IPS-20b (cell line): ENCODE data around the gene MACROD2.

Source experiments
- H3K27ac ChIP-seq: one replicate; pipeline ENCODE4 v1.5.1; 2013; ENCODE audit warnings: low read length
- H3K27me3 ChIP-seq: 2 replicates; pipeline ENCODE4 v1.6.1; 2013; ENCODE audit warnings: mild to moderate bottlenecking, low read length, inconsistent platforms; ENCODE audit not compliant: insufficient read depth
- H3K36me3 ChIP-seq: 2 replicates; pipeline ENCODE4 v1.6.1; 2013; ENCODE audit warnings: low read depth, mild to moderate bottlenecking, inconsistent platforms, low read length, moderate library complexity; ENCODE audit not compliant: insufficient read depth
- H3K4me1 ChIP-seq: 2 replicates; pipeline ENCODE4 v1.6.1; 2013; ENCODE audit warnings: mild to moderate bottlenecking, control low read depth, inconsistent platforms, low read length, moderate library complexity; ENCODE audit not compliant: insufficient read depth
- H3K4me3 ChIP-seq: 2 replicates; pipeline ENCODE4 v1.5.1; 2013; ENCODE audit warnings: mild to moderate bottlenecking, low read length, inconsistent platforms
- H3K9ac ChIP-seq: 2 replicates; pipeline ENCODE4 v1.6.1; 2013; ENCODE audit warnings: low read depth, mild to moderate bottlenecking, inconsistent platforms, low read length, moderate library complexity
- H3K9me3 ChIP-seq: 2 replicates; pipeline ENCODE4 v1.6.1; 2013; ENCODE audit warnings: mild to moderate bottlenecking, low read depth, low read length, inconsistent platforms; ENCODE audit not compliant: insufficient read depth

MACROD2 gene

GRCh38 chr20:15726416-15726815 is 1731.1 kb downstream of the MACROD2 start:
- Histone ChIP-seq H3K9me3 (peaks cover 14% of the 10 kb centered on the region; the same call in 1 of the 2 replicates), H3K9ac (no peak overlapping the region), H3K27me3 (no peaks in the 10 kb centered on the region), H3K4me3 (no peak overlapping the region), H3K4me1 (no peaks in the 10 kb centered on the region), H3K36me3 (no peaks in the 10 kb centered on the region), H3K27ac (no peak overlapping the region)

GRCh38 chr20:15734052-15734451 is 1738.7 kb downstream of the MACROD2 start:
- Histone ChIP-seq H3K4me1 (no peaks in the 10 kb centered on the region), H3K36me3 (no peaks in the 10 kb centered on the region), H3K4me3 (no peak overlapping the region), H3K9ac (no peak overlapping the region), H3K27ac (no peak overlapping the region), H3K27me3 (no peaks in the 10 kb centered on the region), H3K9me3 (no peaks in the 10 kb centered on the region)

- Histone ChIP-seq H3K9ac (no peak overlapping the region), H3K4me1 (peaks cover 10% of the 10 kb centered on the region), H3K27ac (no peak overlapping the region), H3K36me3 (no peaks in the 10 kb centered on the region), H3K27me3 (no peaks in the 10 kb centered on the region), H3K9me3 (no peaks in the 10 kb centered on the region), H3K4me3 (no peak overlapping the region)
Observed at GRCh38 chr20:15739035-15739434, 1743.7 kb downstream of the MACROD2 start.

GRCh38 chr20:15740046-15740775 is 1744.9 kb downstream of the MACROD2 start:
- Histone ChIP-seq H3K27me3 (no peaks in the 10 kb centered on the region), H3K4me3 (no peak overlapping the region), H3K27ac (no peak overlapping the region), H3K9me3 (no peaks in the 10 kb centered on the region), H3K9ac (no peak overlapping the region), H3K4me1 (peaks cover 10% of the 10 kb centered on the region), H3K36me3 (no peaks in the 10 kb centered on the region)

GRCh38 chr20:15742087-15742486 is 1746.8 kb downstream of the MACROD2 start:
- no peaks in the 10 kb centered on the region for H3K36me3 ChIP-seq
- no peaks in the 10 kb centered on the region for H3K27me3 ChIP-seq
- no peak overlapping the region for H3K9ac ChIP-seq
- peaks cover 5% of the 10 kb centered on the region for H3K9me3 ChIP-seq
- peaks cover 10% of the 10 kb centered on the region for H3K4me1 ChIP-seq
- H3K27ac ChIP-seq = no peak overlapping the region
- H3K4me3 ChIP-seq = no peak overlapping the region

GRCh38 chr20:15742627-15743026 is 1747.3 kb downstream of the MACROD2 start:
- H3K27me3 ChIP-seq = no peaks in the 10 kb centered on the region
- peaks cover 10% of the 10 kb centered on the region for H3K4me1 ChIP-seq
- H3K4me3 ChIP-seq = no peak overlapping the region
- no peak overlapping the region for H3K27ac ChIP-seq
- H3K9me3 ChIP-seq = peaks cover 10% of the 10 kb centered on the region
- H3K36me3 ChIP-seq = no peaks in the 10 kb centered on the region
- no peak overlapping the region for H3K9ac ChIP-seq

GRCh38 chr20:15756002-15756753 is 1760.9 kb downstream of the MACROD2 start:
- Histone ChIP-seq H3K9ac (no peak overlapping the region), H3K27ac (no peak overlapping the region), H3K9me3 (no peaks in the 10 kb centered on the region), H3K4me1 (peaks cover 5% of the 10 kb centered on the region; the same call in 1 of the 2 replicates), H3K36me3 (no peaks in the 10 kb centered on the region), H3K4me3 (no peak overlapping the region), H3K27me3 (no peaks in the 10 kb centered on the region)

GRCh38 chr20:15756754-15757115 is 1761.4 kb downstream of the MACROD2 start:
- Histone ChIP-seq H3K4me1 (peaks cover 5% of the 10 kb centered on the region; the same call in 1 of the 2 replicates), H3K9me3 (no peaks in the 10 kb centered on the region), H3K27me3 (no peaks in the 10 kb centered on the region), H3K4me3 (no peak overlapping the region), H3K9ac (no peak overlapping the region), H3K27ac (no peak overlapping the region), H3K36me3 (no peaks in the 10 kb centered on the region)

GRCh38 chr20:15759594-15759993 is 1764.3 kb downstream of the MACROD2 start:
- no peaks in the 10 kb centered on the region for H3K9me3 ChIP-seq
- no peaks in the 10 kb centered on the region for H3K36me3 ChIP-seq
- H3K27me3 ChIP-seq = no peaks in the 10 kb centered on the region
- H3K4me3 ChIP-seq = no peak overlapping the region
- H3K9ac ChIP-seq = no peak overlapping the region
- no peak overlapping the region for H3K27ac ChIP-seq
- peaks cover 5% of the 10 kb centered on the region; the same call in 1 of the 2 replicates for H3K4me1 ChIP-seq

- peaks cover 5% of the 10 kb centered on the region; the same call in 1 of the 2 replicates for H3K4me1 ChIP-seq
- H3K4me3 ChIP-seq = no peak overlapping the region
- no peaks in the 10 kb centered on the region for H3K27me3 ChIP-seq
- H3K9ac ChIP-seq = no peak overlapping the region
- H3K27ac ChIP-seq = no peak overlapping the region
- no peaks in the 10 kb centered on the region for H3K36me3 ChIP-seq
- H3K9me3 ChIP-seq = no peaks in the 10 kb centered on the region
Observed at GRCh38 chr20:15760001-15760621, 1764.8 kb downstream of the MACROD2 start.

GRCh38 chr20:15763366-15763765 is 1768.0 kb downstream of the MACROD2 start:
- H3K4me1 ChIP-seq = no peaks in the 10 kb centered on the region
- no peaks in the 10 kb centered on the region for H3K9me3 ChIP-seq
- no peak overlapping the region for H3K9ac ChIP-seq
- H3K36me3 ChIP-seq = no peaks in the 10 kb centered on the region
- H3K27ac ChIP-seq = no peak overlapping the region
- H3K27me3 ChIP-seq = no peaks in the 10 kb centered on the region
- no peak overlapping the region for H3K4me3 ChIP-seq

GRCh38 chr20:15767586-15767985 is 1772.3 kb downstream of the MACROD2 start:
- Histone ChIP-seq H3K4me1 (no peaks in the 10 kb centered on the region), H3K9me3 (no peaks in the 10 kb centered on the region), H3K9ac (no peak overlapping the region), H3K27me3 (no peaks in the 10 kb centered on the region), H3K27ac (no peak overlapping the region), H3K4me3 (no peak overlapping the region), H3K36me3 (no peaks in the 10 kb centered on the region)
